Activated T-cell treated with anti-CD3 and anti-CD28 coated beads for 48 hours (primary cell): ENCODE results near the gene KRTAP5-7.
A peak's percentile ranks its signal among the peaks of the same experiment; 100 is the strongest.
"Not testable (repeated sequence)": the region's sequence is repeated elsewhere in the genome, so short reads cannot be mapped to it uniquely, and the experiment has no call there.

Experiments
- DNase-seq: peaks from one replicate; pipeline ENCODE4 v3.0.0-alpha.2; 2020; ENCODE audit warnings: low read depth

Gene KRTAP5-7

GRCh38 chr11:71532036-71532610 is 5.1 kb downstream of the KRTAP5-7 start:
- no peak for DNase-seq

DNA sequence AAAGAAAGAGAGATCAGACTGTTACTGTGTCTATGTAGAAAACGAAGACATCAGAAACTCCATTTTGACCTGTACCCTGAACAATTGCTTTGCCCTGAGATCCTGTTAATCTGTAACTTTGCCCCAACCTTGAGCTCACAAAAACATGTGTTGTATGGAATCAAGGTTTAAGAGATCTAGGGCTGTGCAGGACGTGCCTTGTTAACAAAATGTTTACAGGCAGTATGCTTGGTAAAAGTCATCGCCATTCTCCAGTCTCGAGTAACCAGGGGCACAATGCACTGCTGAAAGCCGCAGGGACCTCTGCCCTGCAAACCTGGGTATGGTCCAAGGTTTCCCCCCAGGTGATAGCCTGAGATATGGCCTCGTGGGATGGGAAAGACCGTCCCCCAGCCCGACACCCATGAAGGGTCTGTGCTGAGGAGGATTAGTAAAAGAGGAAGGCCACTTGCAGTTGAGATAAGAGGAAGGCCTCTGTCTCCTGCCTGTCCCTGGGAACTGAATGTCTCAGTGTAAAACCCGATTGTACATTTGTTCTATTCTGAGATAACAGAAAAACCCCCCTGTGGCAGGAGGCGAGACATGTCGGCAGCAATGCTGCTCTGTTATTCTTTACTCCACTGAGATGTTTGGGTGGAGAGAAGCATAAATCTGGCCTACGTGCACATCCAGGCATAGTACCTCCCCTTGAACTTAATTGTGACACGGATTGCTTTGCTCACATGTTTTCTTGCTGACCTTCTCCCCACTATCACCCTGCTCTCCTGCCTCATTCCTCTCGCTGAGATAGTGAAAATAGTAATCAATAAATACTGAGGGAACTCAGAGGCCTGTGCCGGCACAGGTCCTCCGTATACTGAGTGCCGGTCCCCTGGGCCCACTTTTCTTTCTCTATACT is 7.9 kb downstream of the KRTAP5-7 start:
- not testable (repeated sequence) for DNase-seq

DNA sequence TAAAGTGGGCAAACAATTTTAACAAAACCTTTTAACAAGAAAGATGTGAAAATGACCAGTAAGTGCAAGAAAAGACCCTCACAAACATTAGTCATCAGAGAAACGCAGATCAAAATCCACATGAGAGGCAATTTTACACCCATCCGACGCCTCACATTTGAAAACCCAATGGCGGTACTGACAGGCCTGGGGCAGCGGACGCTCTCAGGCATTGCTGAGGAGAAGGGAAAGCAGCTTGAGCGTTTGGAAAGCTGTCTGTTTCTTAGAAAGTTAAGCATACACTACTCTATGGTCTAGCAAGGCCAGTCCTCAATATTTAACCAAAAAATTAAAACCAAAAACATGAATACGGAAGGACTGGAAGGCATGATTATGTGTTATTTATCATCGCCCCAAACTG is 8.8 kb downstream of the KRTAP5-7 start:
- DNase-seq: no peak

DNA sequence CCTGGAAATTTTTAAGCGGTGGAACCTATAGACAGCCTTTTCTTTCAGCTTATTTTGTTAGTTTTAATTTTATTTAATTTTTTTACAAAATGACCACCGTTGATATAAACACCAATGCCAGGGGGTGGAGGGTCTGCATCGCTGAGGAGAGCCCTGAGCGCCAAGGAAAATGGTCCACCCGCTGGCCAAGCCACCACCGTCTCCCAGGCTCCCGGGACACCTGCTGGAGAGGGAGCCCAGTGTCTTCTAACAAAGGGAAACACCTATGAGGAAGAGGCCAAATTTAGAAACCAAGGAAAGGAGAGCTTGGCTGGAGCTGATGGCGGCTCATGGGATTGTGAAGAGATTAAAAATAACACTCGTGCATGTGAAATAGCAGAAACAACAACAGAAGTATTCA is 10.5 kb downstream of the KRTAP5-7 start:
- DNase-seq: no peak

GRCh38 chr11:71537977-71538665 is 11.1 kb downstream of the KRTAP5-7 start, which contains the start of gene KRTAP5-8:
Gene KRTAP5-8 (plus strand): TSS chr11:71538025. CDS start chr11:71538056, 31 bp downstream.
- DNase-seq: not testable (repeated sequence)

DNA sequence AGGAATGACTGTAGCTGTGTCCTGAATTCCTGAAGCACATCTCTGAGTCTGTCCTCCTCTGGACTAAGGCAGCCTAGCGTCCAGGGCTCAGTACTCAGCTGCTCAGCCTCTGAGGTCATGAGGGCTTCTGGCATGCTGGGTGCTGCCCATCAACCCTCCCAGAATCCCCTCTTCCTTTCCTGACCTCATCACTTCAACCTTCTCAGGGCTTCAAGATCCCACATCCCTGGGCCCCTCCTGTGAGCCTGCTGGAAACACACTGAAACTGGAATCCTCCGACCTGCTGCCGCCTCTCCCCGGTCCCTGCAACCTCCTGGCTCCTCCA is 11.6 kb downstream of the KRTAP5-7 start:
- DNase-seq: no peak

DNA sequence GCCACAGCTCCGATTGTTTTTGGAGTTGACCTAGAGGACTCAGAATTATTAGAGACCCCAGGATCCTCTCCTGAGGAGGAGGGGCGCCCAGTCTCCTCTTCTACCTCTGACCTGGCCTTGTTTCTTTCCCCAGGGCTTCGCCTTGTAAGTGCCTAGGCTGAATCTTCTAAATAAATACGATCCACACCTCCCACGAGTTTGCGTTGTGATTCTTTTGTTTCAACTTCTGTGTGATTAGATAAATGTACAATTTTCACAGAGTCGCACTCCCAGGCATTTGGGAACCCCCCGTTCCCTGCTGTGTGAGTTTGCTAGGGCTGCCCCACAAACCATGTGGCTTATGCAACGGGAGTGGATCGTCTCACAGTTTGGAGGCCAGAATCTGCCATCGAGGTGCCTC is 11.9 kb downstream of the KRTAP5-7 start:
- no peak for DNase-seq

DNA sequence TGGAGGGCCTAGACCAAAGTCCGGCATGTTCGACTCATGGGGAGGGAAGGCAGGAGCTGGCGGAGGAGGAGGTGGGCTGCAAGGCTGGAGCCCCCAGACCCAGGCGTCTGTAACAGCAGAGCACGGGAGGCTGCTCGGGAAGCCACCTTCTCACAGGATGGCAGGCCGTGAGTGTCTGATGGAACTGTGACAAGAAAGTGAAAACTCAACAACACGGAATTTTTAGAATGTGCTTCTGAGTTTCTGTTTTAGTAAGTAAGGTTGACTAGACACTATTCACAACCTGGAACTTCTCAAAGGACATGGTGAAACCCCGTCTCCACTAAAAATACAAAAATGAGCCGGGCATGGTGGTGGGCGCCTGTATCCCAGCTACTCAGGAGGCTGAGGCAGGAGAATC is 12.9 kb downstream of the KRTAP5-7 start:
- DNase-seq: not testable (repeated sequence)

DNA sequence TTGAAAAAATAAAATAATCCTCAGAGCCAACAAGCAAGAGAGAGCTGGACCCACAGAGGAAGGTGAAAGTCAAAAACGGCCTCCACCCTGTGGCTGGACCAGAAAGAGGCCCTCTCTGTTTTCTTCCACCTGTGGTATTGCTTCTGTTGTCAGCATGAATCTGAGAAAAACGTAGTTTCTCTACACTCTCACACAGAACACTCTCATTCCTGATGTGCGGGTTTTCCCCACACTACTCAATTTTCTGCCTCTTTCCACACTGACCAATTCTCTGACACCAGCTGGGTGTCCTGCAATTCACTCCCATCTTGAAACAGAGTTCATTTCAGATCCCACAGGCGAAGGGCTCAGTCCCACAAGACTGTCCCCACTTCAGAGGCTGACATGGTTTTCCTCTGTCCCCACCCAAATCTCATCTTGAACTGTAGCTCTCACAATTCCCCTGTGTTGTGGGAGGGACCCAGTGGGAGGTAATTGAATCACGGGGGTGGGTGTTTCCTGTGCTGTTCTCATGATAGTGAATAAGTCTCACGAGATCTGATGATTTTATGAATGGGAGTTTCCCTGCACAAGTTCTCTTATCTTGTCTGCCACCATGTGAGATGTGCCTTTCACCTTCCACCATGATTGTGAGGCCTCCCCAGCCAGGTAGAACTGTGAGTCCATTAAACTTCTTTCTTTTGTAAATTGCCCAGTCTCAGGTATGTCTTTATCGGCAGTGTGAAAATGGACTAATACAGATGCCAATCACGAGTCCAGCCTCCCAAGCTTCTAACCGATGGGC is 13.6 kb downstream of the KRTAP5-7 start:
- DNase-seq: not testable (repeated sequence)

GRCh38 chr11:71542382-71542781 is 15.3 kb downstream of the KRTAP5-7 start:
- no peak for DNase-seq

- DNase-seq: peak; percentile 13
Measured at GRCh38 chr11:71542879-71543777, 16.1 kb downstream of the KRTAP5-7 start.

DNA sequence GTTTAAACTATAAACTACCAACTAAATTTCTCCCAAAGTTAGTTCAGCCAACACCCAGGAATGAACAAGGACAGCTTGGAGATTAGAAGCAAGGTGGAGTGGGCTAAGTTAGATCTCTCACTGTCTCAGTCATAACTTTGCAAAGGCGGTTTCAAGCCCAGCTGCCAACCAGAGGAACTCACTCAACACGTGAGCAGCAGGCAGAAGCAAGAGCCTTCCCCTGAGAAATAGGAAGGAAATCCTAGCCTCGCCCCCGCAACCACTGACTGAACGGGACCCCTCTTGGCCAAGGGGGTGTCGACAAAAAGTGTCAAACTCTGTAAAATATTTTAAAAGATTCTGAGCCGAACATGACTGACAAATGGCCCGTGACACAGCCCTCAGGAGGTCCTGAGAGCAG is 16.8 kb downstream of the KRTAP5-7 start:
- DNase-seq: no peak

- no peak for DNase-seq
Measured at GRCh38 chr11:71544525-71545214, 17.6 kb downstream of the KRTAP5-7 start.

- DNase-seq: no peak
Measured at GRCh38 chr11:71545405-71545966, 18.4 kb downstream of the KRTAP5-7 start.

DNA sequence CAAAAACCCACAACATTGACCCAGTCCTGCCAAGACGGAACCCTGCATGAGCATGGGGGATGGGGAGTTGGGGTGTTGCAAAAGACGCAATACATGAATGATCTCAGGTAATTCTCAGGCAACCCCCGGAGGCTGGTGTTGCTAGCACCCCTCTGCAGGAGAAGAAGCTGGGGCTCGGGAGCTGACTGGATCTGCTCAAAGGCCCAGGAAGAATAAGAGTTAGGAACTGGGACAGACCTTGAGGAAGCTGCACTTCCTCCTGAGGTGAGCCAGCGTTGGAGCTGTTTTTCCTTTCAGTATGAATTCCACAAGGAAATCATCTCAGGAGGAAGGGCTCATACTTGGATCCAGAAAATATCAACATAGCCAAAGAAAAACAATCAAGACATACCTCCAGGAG is 21.1 kb downstream of the KRTAP5-7 start, which contains the start of gene KRTAP5-9:
Gene KRTAP5-9 (plus strand): TSS at position 301 of the 400 bp plus-strand sequence. CDS start 238 bp downstream, outside the sequence.
- no peak for DNase-seq

DNA sequence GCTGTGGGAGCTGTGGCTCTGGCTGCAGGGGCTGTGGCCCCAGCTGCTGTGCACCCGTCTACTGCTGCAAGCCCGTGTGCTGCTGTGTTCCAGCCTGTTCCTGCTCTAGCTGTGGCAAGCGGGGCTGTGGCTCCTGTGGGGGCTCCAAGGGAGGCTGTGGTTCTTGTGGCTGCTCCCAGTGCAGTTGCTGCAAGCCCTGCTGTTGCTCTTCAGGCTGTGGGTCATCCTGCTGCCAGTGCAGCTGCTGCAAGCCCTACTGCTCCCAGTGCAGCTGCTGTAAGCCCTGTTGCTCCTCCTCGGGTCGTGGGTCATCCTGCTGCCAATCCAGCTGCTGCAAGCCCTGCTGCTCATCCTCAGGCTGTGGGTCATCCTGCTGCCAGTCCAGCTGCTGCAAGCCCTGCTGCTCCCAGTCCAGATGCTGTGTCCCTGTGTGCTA is 21.7 kb downstream of the KRTAP5-7 start:
- no peak for DNase-seq

GRCh38 chr11:71551711-71552110 is 24.6 kb downstream of the KRTAP5-7 start:
- no peak for DNase-seq

DNA sequence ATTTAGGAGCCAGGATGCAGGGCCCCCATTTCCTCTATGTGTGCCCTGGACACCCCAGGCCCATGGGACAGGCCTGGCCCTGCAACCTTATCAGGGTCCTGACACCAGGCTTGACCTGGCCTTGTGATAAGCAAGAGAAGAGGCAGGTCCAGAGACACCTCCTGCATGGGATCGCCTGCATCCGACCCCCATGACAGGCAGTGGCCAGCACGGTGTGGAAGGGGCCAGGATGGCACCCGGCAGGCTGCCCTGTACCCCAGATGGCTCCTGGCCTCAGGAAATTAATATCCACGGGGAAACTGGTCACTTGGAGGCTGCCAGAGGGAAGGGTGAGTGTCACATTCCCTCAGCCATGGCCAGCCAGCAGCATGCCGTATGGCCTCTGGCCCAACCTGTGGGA is 27.9 kb downstream of the KRTAP5-7 start:
- DNase-seq: no peak

GRCh38 chr11:71555508-71555907 is 28.4 kb downstream of the KRTAP5-7 start:
- DNase-seq: no peak

- DNase-seq: no peak
Measured at GRCh38 chr11:71556018-71556417, 29.0 kb downstream of the KRTAP5-7 start.
